ENCODE measurements around the gene CRB3.

The CRB3 gene

DNA sequence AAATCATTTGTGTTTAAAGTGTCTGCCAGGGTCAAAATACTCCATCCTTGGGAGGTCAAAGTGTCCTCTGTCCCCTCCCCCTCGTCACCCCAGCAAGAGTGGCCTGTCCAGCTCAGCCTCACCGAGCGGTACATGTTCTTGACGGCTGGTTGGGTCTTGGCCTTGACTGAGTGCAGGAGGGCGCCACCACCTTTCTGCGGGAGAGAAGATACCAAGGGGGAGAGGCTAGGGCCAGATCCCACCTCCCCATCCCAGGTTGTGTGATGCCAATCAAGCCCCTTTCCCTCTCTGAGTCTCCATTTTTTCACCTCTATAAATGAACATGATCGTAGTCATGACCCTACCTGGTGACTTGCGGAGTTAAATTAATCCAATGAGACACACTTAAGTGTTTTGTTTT lies 6.1 kb downstream of the CRB3 start:
- H3K4me1 ChIP-seq (ENCODE audit: control insufficient read depth, insufficient read depth, low read length): peaks cover 2% of the 10 kb centered on the region; the same call in 1 of the 2 replicates

DNA sequence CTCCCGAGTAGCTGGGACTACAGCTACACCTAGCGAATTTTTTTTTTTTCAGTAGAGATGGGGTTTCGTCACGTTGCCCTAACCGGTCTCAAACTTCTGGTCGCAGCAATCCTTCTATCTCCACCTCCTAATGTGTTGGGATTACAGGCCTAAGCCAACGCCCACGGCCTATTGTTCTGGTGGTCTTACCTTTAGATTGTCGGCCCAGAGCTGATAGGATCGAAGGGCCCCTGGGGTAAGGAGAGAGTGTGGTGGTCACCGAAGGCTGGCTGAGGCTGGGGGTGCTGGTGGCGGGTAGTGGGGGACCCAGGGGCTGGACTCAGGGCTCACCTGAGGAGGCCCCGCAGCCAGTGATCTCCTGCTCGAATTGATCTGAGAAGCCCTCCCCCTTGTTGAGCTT lies 7.0 kb downstream of the CRB3 start:
- Histone ChIP-seq H3K36me3 (ENCODE audit: control insufficient read depth, insufficient read depth, low read length) (peaks cover 13% of the 10 kb centered on the region), H3K9me3 (ENCODE audit: control insufficient read depth, insufficient read depth, low read length) (no peaks in the 10 kb centered on the region), H3K4me1 (ENCODE audit: control insufficient read depth, insufficient read depth, low read length) (no peaks in the 10 kb centered on the region; the same call in 1 of the 2 replicates), H3K4me3 (ENCODE audit: low read depth, low read length) (no peak overlapping the region), H3K9ac (ENCODE audit: low read depth, low read length) (no peak overlapping the region), H3K27ac (ENCODE audit: low read depth, low read length) (peak overlapping the region; percentile 20), H3K27me3 (ENCODE audit: control insufficient read depth, insufficient read depth, low read length) (peaks cover 15% of the 10 kb centered on the region)

More for the DNA sequence above, 6.1 kb downstream of the CRB3 start:
- H3K9me3 ChIP-seq (ENCODE audit: control insufficient read depth, insufficient read depth, low read length): no peaks in the 10 kb centered on the region
- H3K36me3 ChIP-seq (ENCODE audit: control insufficient read depth, insufficient read depth, low read length): peaks cover 15% of the 10 kb centered on the region
- H3K27ac ChIP-seq (ENCODE audit: low read depth, low read length): no peak overlapping the region
- H3K27me3 ChIP-seq (ENCODE audit: control insufficient read depth, insufficient read depth, low read length): peaks cover 10% of the 10 kb centered on the region
- no peak overlapping the region for H3K9ac ChIP-seq (ENCODE audit: low read depth, low read length)
- no peak overlapping the region for H3K4me3 ChIP-seq (ENCODE audit: low read depth, low read length)

DNA sequence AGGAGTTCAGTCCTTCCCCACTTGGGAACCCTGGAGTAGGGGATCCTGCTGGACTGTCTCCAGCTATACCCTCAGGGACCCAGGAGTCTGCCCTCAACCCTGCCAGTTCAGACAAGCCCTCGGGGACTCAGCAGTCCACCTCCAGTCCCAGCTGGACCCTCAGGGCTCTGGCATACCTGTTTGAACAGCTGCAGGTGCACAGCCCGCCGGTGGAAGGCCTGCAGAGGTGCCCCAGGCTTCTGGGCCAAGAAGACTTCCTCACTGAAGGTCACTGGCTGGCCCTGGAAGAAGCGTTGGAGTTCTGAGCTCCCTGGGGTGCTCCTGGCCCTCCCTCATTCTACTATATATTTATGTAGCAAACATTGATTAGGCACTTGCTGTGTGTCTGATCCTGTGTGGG lies 8.6 kb downstream of the CRB3 start:
- Histone ChIP-seq H3K9me3 (ENCODE audit: control insufficient read depth, insufficient read depth, low read length) (no peaks in the 10 kb centered on the region), H3K9ac (ENCODE audit: low read depth, low read length) (no peak overlapping the region), H3K27ac (ENCODE audit: low read depth, low read length) (no peak overlapping the region), H3K4me3 (ENCODE audit: low read depth, low read length) (no peak overlapping the region), H3K36me3 (ENCODE audit: control insufficient read depth, insufficient read depth, low read length) (no peaks in the 10 kb centered on the region), H3K27me3 (ENCODE audit: control insufficient read depth, insufficient read depth, low read length) (peaks cover 15% of the 10 kb centered on the region), H3K4me1 (ENCODE audit: control insufficient read depth, insufficient read depth, low read length) (no peaks in the 10 kb centered on the region; the same call in 1 of the 2 replicates)

DNA sequence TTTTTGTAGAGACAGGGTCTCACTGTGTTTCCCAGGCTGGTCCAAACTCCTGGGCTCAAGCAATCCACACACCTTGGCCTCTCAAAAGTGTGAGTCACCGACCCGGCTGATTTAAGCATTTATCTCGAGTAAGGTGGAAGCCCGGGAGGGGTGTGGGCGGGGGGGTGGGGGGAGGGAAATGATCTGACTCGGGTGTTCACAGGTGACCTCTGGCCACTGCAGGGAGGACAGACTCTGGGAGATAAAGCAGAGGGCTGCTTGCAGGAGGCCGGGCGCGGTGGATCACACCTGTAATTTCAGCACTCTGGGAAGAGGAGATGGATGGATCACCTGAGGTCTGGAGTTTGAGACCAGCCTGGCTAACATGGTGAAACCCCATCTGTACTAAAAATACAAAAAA lies 9.6 kb downstream of the CRB3 start:
- no peaks in the 10 kb centered on the region; the same call in 1 of the 2 replicates for H3K4me1 ChIP-seq (ENCODE audit: control insufficient read depth, insufficient read depth, low read length)
- H3K36me3 ChIP-seq (ENCODE audit: control insufficient read depth, insufficient read depth, low read length): no peaks in the 10 kb centered on the region
- H3K9ac ChIP-seq (ENCODE audit: low read depth, low read length): no peak overlapping the region
- H3K27ac ChIP-seq (ENCODE audit: low read depth, low read length): no peak overlapping the region
- peaks cover 15% of the 10 kb centered on the region for H3K27me3 ChIP-seq (ENCODE audit: control insufficient read depth, insufficient read depth, low read length)
- no peak overlapping the region for H3K4me3 ChIP-seq (ENCODE audit: low read depth, low read length)
- no peaks in the 10 kb centered on the region for H3K9me3 ChIP-seq (ENCODE audit: control insufficient read depth, insufficient read depth, low read length)

DNA sequence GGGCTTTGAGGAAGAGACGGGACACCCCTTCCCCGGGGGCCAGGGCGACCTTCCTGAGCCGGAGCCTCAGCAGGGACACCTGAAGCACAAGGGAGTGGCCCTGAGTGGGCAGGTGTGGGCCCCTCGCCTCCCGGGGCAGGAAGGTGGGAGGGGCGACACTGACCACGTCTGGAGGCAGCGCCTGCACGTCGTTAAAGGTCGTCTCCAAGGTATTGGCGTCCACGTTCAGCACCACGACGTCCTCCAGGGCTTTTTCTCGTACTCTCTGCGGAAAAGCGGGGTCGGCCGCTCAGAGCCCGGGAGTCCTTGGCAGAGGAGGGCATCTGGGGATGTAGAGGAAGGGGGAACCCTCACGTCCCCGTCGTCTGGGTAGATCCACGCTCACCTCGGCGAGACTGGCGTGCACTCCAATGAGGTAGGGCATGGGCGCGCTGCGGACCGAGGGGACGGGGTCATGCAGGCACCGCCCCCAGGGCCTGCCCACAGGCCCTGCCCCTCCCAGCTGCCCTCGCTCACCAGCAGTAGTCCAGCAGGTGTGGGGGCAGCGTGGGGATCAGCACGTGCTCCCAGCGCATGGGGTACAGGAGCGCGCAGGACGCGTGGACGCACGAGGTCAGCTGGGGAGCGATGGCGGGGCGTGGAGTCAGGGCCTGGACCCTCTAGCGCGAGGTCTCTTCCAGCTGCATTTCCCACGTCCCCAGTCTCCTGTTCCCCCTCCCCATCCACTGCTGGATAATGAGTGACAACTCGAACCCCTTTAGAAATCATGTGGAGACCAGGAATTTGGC lies 11.4 kb downstream of the CRB3 start:
- Histone ChIP-seq H3K4me1 (ENCODE audit: control insufficient read depth, insufficient read depth, low read length) (no peaks in the 10 kb centered on the region; the same call in 1 of the 2 replicates), H3K4me3 (ENCODE audit: low read depth, low read length) (peak overlapping the region; percentile 63), H3K9ac (ENCODE audit: low read depth, low read length) (no peak overlapping the region), H3K27ac (ENCODE audit: low read depth, low read length) (no peak overlapping the region), H3K27me3 (ENCODE audit: control insufficient read depth, insufficient read depth, low read length) (peaks cover 15% of the 10 kb centered on the region), H3K36me3 (ENCODE audit: control insufficient read depth, insufficient read depth, low read length) (no peaks in the 10 kb centered on the region), H3K9me3 (ENCODE audit: control insufficient read depth, insufficient read depth, low read length) (no peaks in the 10 kb centered on the region)

DNA sequence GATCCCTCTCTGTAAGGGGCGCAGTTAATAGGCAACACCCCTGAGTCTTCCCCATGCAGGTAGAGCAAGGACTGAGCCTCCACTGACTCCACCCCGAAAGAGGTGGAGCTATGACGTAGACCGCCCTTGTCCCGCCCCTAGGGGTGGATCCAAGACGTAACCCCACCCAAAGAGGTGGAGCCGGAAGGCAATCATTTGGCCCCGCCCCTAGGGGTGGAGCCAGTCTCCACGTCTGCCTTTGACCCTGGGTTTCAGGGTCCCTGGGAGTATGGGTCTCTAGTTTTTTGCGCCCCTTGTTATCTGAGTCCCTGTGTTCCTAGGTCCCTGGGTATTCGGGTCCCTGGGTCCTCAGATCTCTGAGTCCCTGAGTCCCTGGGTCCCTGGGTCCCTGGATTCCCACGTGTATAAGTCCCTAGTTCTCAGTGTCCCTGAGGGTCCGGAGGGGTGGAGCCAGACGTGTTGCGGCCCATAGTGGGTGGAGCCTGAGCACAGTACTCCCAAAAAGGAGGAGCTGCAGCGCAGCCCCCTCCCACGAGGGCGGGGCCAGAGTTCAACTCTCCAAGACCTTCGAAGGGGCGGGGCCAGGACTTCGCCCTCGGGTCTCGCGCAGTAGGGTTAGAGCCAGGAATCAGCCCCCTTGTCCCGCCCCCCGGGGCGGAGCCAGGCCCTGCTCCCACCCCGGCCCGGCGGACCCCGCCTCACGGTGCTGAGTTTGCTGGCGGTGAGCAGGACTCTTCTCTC lies 12.3 kb downstream of the CRB3 start:
- Histone ChIP-seq H3K27ac (ENCODE audit: low read depth, low read length) (peak overlapping the region; percentile 52), H3K4me1 (ENCODE audit: control insufficient read depth, insufficient read depth, low read length) (no peaks in the 10 kb centered on the region; the same call in 1 of the 2 replicates), H3K36me3 (ENCODE audit: control insufficient read depth, insufficient read depth, low read length) (no peaks in the 10 kb centered on the region), H3K9me3 (ENCODE audit: control insufficient read depth, insufficient read depth, low read length) (no peaks in the 10 kb centered on the region), H3K4me3 (ENCODE audit: low read depth, low read length) (peak overlapping the region; percentile 75), H3K27me3 (ENCODE audit: control insufficient read depth, insufficient read depth, low read length) (peaks cover 15% of the 10 kb centered on the region), H3K9ac (ENCODE audit: low read depth, low read length) (no peak overlapping the region)

DNA sequence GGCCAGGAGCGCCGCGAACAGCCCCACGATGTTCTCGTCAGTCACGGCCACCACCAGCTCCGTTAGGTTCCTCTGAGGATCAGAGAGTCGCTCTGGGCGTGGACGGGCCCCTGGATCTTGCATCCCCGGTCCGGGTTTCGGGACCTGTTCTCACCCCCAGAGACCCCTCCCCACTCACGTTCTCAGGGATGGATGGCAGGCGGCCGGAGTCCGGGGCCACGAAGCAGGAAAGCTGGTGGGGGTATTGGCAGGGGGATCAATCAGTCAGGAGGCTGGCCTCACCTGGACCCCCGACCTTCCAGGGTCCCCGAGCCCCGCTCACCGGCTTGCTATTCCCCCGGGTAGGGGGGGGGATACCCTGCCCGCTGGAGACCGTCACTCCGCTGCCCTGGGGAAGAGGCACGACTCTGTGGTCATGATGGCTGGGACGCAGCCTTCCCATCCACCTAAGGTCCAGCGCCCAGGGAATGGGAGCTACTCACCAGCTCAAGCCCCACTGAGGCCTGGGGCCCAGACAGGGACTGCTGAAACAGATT lies 12.9 kb downstream of the CRB3 start:
- Histone ChIP-seq H3K9me3 (ENCODE audit: control insufficient read depth, insufficient read depth, low read length) (no peaks in the 10 kb centered on the region), H3K27me3 (ENCODE audit: control insufficient read depth, insufficient read depth, low read length) (peaks cover 15% of the 10 kb centered on the region), H3K36me3 (ENCODE audit: control insufficient read depth, insufficient read depth, low read length) (no peaks in the 10 kb centered on the region), H3K9ac (ENCODE audit: low read depth, low read length) (no peak overlapping the region), H3K27ac (ENCODE audit: low read depth, low read length) (no peak overlapping the region), H3K4me3 (ENCODE audit: low read depth, low read length) (peak overlapping the region; percentile 75), H3K4me1 (ENCODE audit: control insufficient read depth, insufficient read depth, low read length) (no peaks in the 10 kb centered on the region)

DNA sequence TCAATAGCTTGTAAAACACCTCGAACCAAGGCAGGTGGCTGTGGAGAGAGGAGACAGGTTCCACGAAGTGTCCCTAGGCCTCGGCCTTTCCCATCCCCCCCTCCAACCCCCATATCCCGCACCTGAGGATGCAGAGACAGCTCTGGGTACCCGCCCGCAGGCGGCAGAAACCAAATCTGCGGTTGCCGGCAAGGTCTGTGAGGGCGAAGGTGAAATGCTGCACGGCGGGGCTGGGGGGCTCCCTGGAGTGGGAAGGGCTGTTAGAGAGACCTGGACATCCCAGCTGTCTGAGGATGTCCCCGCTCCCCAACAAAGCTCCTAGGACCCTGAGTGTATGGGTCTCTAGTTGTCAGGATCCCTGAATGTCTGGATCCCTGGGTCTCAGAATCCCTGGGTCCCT lies 14.7 kb downstream of the CRB3 start:
- H3K9me3 ChIP-seq (ENCODE audit: control insufficient read depth, insufficient read depth, low read length): no peaks in the 10 kb centered on the region
- H3K27ac ChIP-seq (ENCODE audit: low read depth, low read length): no peak overlapping the region
- H3K27me3 ChIP-seq (ENCODE audit: control insufficient read depth, insufficient read depth, low read length): peaks cover 15% of the 10 kb centered on the region
- no peaks in the 10 kb centered on the region for H3K4me1 ChIP-seq (ENCODE audit: control insufficient read depth, insufficient read depth, low read length)
- no peak overlapping the region for H3K4me3 ChIP-seq (ENCODE audit: low read depth, low read length)
- H3K36me3 ChIP-seq (ENCODE audit: control insufficient read depth, insufficient read depth, low read length): no peaks in the 10 kb centered on the region
- no peak overlapping the region for H3K9ac ChIP-seq (ENCODE audit: low read depth, low read length)

DNA sequence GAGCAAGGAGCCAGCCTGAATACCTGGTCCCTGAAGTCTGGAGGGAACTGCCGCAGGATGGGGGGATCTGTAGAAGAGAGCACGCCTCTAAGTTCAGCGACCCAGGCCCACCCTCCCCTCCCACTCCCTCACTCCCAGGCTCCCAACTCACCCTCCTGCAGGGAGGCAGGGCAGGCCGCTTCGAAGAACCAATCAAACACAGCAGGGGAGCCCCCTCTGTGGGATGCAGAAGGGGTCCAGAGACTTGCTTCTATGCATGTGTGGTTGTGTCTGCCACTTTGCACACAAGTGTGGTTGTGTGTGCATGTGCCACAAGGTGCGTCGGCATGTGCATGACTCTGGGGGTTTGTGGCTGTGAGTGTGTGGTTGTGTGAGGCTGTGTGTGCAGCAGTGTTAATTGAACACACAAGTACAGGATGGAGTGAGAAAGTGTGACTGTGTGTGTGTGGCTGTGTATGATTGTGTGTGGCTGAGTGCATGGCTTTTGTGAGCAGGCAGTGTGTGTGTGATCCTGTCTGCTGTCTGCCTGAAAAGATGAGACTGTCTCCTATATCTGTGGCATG lies 15.8 kb downstream of the CRB3 start:
- H3K4me1 ChIP-seq (ENCODE audit: control insufficient read depth, insufficient read depth, low read length): no peaks in the 10 kb centered on the region
- H3K36me3 ChIP-seq (ENCODE audit: control insufficient read depth, insufficient read depth, low read length): no peaks in the 10 kb centered on the region
- no peak overlapping the region for H3K4me3 ChIP-seq (ENCODE audit: low read depth, low read length)
- H3K27ac ChIP-seq (ENCODE audit: low read depth, low read length): no peak overlapping the region
- peaks cover 7% of the 10 kb centered on the region for H3K27me3 ChIP-seq (ENCODE audit: control insufficient read depth, insufficient read depth, low read length)
- H3K9ac ChIP-seq (ENCODE audit: low read depth, low read length): no peak overlapping the region
- H3K9me3 ChIP-seq (ENCODE audit: control insufficient read depth, insufficient read depth, low read length): no peaks in the 10 kb centered on the region

DNA sequence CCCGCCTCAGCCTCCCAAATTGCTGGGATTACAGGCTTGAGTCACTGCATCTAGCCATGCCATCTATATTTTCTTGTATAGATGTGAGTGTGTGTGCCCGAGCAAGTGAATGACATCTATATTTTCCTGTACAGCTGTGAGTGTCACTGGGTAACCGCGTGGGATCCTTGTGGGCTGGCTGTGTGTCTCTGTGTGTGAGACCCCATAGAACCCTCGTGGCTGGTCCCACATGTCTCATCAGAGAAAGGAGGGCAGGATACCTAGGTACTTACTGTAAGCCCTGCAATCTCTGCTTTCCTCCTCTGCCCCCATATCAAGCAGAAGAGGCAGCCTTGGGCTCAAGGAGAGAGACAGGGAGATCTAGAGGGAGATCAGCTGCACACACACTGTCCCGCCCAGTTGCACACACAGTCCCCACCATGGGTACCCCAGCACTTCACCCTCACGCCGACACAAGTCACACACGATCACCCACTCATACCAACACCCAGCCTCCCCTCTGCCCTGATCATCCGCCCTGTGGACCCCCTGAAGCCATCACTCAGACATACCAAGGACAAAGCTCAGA lies 16.9 kb downstream of the CRB3 start:
- no peak overlapping the region for H3K4me3 ChIP-seq (ENCODE audit: low read depth, low read length)
- H3K27me3 ChIP-seq (ENCODE audit: control insufficient read depth, insufficient read depth, low read length): no peaks in the 10 kb centered on the region
- H3K27ac ChIP-seq (ENCODE audit: low read depth, low read length): no peak overlapping the region
- no peak overlapping the region for H3K9ac ChIP-seq (ENCODE audit: low read depth, low read length)
- H3K4me1 ChIP-seq (ENCODE audit: control insufficient read depth, insufficient read depth, low read length): no peaks in the 10 kb centered on the region
- no peaks in the 10 kb centered on the region for H3K9me3 ChIP-seq (ENCODE audit: control insufficient read depth, insufficient read depth, low read length)
- no peaks in the 10 kb centered on the region for H3K36me3 ChIP-seq (ENCODE audit: control insufficient read depth, insufficient read depth, low read length)
